NCI-H2227 (cell line): ENCODE data around the gene PSMG2.
"Not testable (repeated sequence)": the region's sequence is repeated elsewhere in the genome, so short reads cannot be mapped to it uniquely, and the experiment has no call there.

Experiments
- DNase-seq: peaks from one replicate; lab custom pipeline; 2025; ENCODE audit not compliant: unreplicated experiment; lab: John Stamatoyannopoulos, UW

Gene PSMG2

GRCh38 chr18:12721495-12722275 is 18.8 kb downstream of the PSMG2 start:
- DNase-seq: no peak

DNA sequence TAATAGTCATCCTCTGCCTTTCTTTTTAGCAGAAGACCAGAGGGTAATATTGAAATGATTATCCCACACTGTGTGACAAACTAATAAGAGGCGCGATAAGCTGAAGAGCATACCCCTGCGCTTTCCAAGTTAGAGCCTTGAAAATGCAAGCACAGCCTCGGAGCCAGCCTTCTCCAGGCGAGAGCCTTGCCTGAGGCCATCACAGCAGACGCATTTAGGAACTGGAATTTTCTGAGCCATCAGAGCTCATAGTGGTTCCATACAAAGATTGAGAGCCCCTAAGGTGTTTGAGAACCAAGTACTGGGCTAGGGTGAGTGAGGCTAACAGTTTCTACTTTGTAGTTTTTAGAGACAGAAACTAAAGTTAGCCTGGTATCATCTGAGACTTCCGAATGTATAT is 19.9 kb downstream of the PSMG2 start:
- DNase-seq: no peak

GRCh38 chr18:12726331-12726730 is 23.5 kb downstream of the PSMG2 start:
- DNase-seq: no peak

DNA sequence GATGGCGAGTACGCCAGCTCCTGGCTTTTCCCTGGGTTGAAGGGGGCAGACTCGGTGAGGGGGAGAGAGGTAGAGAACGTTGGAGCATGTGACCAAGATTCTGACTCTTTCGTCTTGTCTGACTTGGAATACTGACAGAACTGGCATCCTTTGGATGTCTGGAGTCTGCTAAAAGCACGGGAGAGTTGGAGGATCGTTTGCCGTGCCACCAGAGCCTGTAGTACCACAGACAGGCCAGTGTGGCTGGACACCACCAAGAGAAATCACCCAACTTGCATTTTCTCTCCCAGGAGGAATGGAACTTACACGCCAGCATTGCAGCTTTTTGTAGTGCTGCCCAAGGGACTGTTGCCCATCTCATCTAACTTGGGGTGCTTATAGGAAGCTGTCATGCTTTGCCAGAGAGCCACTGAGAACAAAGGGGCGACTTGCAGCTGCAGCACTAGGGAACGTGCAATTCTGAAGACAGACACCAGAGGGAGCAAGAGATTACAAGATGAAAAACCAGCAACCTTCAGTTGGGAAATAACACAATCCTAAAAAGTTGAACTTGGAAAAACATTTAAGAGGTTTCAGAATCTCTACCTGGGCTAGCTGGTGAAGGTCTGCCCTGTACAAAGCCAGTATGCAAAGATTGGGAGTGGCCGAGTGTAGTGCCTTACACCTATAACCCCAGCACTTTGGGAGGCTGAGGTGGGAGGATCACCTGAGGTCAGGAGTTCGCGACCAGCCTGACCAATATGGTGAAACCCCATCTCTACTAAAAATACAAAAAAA is 24.1 kb downstream of the PSMG2 start:
- DNase-seq: peak; percentile 82

DNA sequence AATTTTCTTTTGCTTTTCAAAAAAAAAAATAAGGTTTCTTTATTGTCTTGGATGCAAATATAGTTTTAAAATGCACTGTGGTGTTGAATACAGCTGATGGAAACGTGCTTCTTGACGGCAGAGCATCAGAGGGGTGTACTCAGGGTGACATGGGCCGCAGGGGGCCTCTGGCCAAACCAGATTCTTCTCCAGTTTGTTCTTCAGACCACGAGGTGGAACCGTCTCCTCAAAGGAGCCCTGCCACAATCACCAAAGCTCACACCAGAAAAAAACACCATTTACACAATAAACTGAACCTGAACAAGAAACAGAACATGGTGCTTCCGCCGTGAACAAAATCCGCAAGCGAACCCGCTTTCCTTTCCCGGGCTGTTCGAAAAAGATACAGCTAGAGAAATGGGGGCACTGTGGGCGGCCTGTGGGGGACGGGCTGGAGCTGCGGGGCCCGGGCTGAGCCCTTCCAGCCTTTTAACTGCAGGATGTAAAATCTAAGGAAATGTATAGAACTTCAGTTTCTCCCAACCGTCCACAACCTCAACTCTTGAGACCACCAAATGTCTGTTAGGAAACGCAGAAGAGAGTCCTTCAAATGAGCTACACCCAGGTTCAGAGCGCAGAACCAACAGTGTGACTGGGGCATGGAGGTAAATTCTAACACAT is 34.5 kb downstream of the PSMG2 start:
- DNase-seq: no peak

- DNase-seq: peak; percentile 22
Measured at GRCh38 chr18:12741351-12741750, 38.5 kb downstream of the PSMG2 start.

- DNase-seq: no peak
Measured at GRCh38 chr18:12742453-12742852, 39.6 kb downstream of the PSMG2 start.

DNA sequence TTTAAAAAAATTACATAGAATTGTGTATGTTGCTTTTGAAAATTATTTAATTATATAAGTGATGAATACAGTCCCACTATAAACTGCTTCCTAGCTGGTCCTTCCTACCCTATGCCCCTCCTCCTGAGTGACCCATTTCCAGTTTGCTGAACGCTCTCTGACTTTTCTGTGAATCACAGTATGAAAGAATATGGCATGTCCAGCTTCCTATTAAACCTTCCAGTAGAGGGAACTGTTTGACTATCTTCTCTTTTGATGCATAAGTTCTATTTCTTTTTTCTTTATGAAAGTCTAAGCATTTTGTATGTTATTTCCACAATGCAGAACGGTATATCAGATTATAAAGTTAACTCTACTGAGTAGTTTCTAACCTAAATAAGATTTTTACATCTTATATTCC is 41.3 kb downstream of the PSMG2 start:
- DNase-seq: peak; percentile 39

GRCh38 chr18:12745095-12745795 is 42.4 kb downstream of the PSMG2 start:
- DNase-seq: no peak

DNA sequence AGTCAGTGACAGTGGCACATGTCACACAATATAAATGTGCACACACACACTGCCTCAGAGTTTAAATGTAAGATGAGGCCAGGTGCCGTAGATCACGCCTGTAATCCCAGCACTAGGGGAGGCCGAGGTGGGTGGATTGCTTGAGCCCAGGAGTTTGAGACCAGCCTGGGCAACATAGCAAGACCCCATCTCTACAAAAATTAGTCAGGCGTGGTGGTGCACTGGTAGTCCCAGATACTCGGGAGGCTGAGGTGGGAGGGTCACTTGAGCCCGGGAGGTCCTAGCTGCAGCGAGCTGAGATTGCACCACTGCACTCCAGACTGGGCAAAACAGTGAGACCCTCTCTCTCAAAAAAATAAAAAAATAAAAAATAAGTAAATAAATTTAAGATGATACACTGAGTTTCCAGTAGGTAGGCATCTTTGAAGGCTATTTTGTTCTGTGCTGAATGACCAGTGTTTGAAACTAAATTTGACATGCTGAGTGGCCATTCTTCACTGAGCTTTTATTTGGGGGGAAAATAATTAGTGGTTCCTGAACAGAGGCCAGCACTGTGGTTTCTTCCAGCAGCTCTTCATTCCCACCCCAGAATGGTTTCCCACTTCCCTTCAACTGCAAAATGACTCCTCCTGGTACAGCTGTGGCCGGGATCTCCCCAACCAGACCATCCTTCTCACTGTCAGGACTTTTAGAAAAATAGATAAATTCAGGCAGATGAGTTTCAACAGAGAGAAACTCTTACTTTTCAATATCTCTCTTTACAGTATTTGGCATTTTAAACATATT is 44.9 kb downstream of the PSMG2 start:
- DNase-seq: no peak

GRCh38 chr18:12748671-12749070 is 45.8 kb downstream of the PSMG2 start:
- DNase-seq: no peak

GRCh38 chr18:12749121-12749520 is 46.3 kb downstream of the PSMG2 start:
- DNase-seq: no peak

- DNase-seq: no peak
Measured at GRCh38 chr18:12750076-12750714, 47.4 kb downstream of the PSMG2 start.

DNA sequence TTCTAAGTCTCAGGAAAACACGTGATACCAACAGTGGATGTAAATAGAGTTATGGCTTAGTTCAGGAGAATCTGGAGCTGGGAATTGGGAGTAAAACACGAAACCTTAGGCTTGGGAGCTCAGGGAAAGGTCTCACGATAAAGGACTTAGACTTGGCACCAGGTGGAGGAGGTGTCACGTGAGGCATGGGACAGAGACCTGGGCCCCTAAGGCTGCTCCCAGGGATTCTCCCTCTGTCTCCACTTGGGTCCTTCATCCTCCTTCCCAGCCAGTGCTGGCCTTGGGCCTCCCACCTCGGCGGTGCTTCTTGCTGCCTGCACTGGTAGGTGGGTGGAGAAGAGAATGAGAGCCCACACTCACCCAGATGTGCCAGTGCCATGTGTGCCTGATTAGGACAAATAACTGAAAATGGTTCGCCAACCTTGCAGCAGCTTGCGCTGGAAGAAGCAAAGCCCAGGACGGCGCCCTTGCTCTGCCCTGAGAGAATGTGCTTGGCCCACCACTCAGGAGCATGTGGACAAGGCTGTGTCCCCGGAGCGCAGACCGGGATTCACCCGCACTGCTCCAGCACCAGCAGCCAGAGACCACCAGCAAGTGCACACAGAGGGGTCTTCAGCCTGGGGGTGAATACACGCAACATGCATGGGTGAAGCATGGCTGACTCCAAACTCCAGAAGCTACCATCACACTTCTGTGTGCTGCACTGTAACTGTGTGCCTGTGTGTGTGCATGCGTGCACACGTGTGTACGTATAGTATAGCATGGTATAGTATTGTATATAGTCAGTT is 48.1 kb downstream of the PSMG2 start:
- DNase-seq: no peak

GRCh38 chr18:12751503-12751884 is 48.7 kb downstream of the PSMG2 start:
- DNase-seq: no peak

- DNase-seq: no peak
Measured at GRCh38 chr18:12751891-12752290, 49.0 kb downstream of the PSMG2 start.

DNA sequence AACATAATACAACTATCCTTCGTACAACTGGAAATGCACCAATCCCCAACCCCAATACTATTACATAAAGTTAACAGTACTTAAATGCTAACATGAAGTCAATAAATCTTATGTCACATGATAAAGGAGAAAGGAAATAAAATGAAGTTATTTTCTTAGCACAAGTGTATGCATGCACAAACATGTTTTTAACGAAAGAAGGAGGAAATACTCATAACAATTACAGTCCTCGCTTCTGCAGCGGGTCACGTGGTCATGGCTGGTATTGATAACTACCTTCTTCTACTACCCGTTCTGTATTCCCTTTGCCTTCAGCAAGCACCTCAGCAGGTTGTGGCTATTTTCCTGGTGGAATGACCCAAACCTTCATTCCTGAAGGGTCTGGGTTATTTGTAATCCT is 51.7 kb downstream of the PSMG2 start:
- no peak for DNase-seq

- DNase-seq: not testable (repeated sequence)
Measured at GRCh38 chr18:12755606-12756005, 52.8 kb downstream of the PSMG2 start.

DNA sequence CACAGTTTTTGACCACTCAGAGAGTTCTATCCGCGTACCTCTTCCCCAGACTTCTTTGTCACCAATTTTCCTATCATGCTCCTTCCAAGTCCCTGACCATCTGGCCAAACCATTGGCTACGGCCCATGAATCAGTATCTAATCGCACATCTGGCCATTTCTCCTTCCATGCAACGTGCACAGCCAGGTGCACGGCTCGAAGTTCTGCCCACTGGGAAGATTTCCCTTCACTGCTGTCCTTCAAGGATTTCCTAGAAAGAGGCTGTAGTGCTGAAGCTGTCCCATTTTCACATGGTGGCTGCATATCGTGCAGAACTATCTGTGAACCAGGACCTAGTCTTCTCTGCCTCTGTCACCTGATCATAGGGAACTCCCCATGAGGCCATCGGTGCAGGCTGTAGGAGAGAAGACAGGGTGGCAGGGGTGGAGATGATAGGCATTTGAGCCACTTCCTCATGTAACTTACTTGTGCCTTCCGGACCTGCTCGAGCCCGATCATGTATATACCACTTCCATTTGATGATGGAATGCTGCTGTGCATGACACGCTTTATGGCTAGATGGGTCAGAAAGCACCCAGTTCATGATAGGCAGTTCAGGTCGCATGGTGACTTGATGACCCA is 53.9 kb downstream of the PSMG2 start:
- not testable (repeated sequence) for DNase-seq
